Measurements from ENCODE around the gene LIF.
A peak's percentile ranks its signal among the peaks of the same experiment; 100 is the strongest.

Gene LIF

GRCh38 chr22:30284666-30285065 is 38.1 kb upstream of the LIF start:
- TF ChIP-seq CTCF (conservative IDR thresholded peaks at IDR 0.05; ENCODE audit: low read depth, low read length): no peak
- no peak overlapping the region for H3K4me3 ChIP-seq (ENCODE audit: low read depth, low read length)
- DNase-seq (ENCODE audit: low read depth): no peak

- no peak for TF ChIP-seq CTCF (conservative IDR thresholded peaks at IDR 0.05; ENCODE audit: low read depth, low read length)
- H3K4me3 ChIP-seq (ENCODE audit: low read depth, low read length): no peak overlapping the region
- no peak for DNase-seq (ENCODE audit: low read depth)
Measured at GRCh38 chr22:30284172-30284571, 37.6 kb upstream of the LIF start.

GRCh38 chr22:30283342-30283741 is 36.8 kb upstream of the LIF start:
- no peak overlapping the region for H3K4me3 ChIP-seq (ENCODE audit: low read depth, low read length)
- DNase-seq (ENCODE audit: low read depth): no peak
- TF ChIP-seq CTCF (conservative IDR thresholded peaks at IDR 0.05; ENCODE audit: low read depth, low read length): no peak

- DNase-seq (ENCODE audit: low read depth): no peak
- TF ChIP-seq CTCF (conservative IDR thresholded peaks at IDR 0.05; ENCODE audit: low read depth, low read length): no peak
- no peak overlapping the region for H3K4me3 ChIP-seq (ENCODE audit: low read depth, low read length)
Measured at GRCh38 chr22:30282616-30283046, 36.1 kb upstream of the LIF start.

- TF ChIP-seq CTCF (conservative IDR thresholded peaks at IDR 0.05; ENCODE audit: low read depth, low read length): no peak
- no peak overlapping the region for H3K4me3 ChIP-seq (ENCODE audit: low read depth, low read length)
- peak; percentile 37 for DNase-seq (ENCODE audit: low read depth)
Measured at GRCh38 chr22:30280505-30280904, 33.9 kb upstream of the LIF start.

- TF ChIP-seq CTCF (conservative IDR thresholded peaks at IDR 0.05; ENCODE audit: low read depth, low read length): no peak
- DNase-seq (ENCODE audit: low read depth): no peak
- no peak overlapping the region for H3K4me3 ChIP-seq (ENCODE audit: low read depth, low read length)
Measured at GRCh38 chr22:30279932-30280331, 33.4 kb upstream of the LIF start.

GRCh38 chr22:30279046-30279788 is 32.7 kb upstream of the LIF start:
- no peak overlapping the region for H3K4me3 ChIP-seq (ENCODE audit: low read depth, low read length)
- DNase-seq (ENCODE audit: low read depth): no peak
- no peak for TF ChIP-seq CTCF (conservative IDR thresholded peaks at IDR 0.05; ENCODE audit: low read depth, low read length)

All from choroid plexus epithelial cell (primary cell).